K562 (cell line): ENCODE results near the gene IRAK3. TPM values are rescaled to one million over a fixed set of nuclear protein-coding genes. Genes with fewer than 3 reads are reported as not detected.

Experiments used
- HCFC1 ChIP-seq: IDR thresholded peaks from 2 replicates; pipeline ENCODE4 v1.6.1; 2012; ENCODE audit warnings: low read depth, low read length, improper control_type of control experiment
- JUN ChIP-seq, 2 experiments: sonication (generic) in 1 of 2; formaldehyde crosslinking in 1 of 2; IDR thresholded peaks; 2 replicates each; pipeline versions ENCODE4 v1.6.1 to v1.8.0; 2012 to 2022; ENCODE audit warnings: borderline replicate concordance in 2 of 2, mild to moderate bottlenecking in 2 of 2, improper control_type of control experiment in 1 of 2, low read depth in 1 of 2, low read length in 1 of 2, missing genetic modification reagents in 1 of 2
- L3MBTL2 ChIP-seq: fragments of 450-650 bp; IDR thresholded peaks from 2 replicates; pipeline ENCODE4 v1.6.1; 2016; ENCODE audit warnings: mild to moderate bottlenecking, moderate library complexity
- MAFG ChIP-seq: fragments of 450-650 bp; conservative IDR thresholded peaks from 2 replicates; pipeline ENCODE4 v1.6.1; 2016; ENCODE audit warnings: missing genetic modification characterization, missing compliant biosample characterization
- MTA3 ChIP-seq: fragments of 450-650 bp; formaldehyde crosslinking; IDR thresholded peaks from 2 replicates; pipeline ENCODE4 v1.6.1; 2017; ENCODE audit warnings: mild to moderate bottlenecking, borderline replicate concordance
- RAD21 ChIP-seq, 2 experiments: fragments of 250-450 bp in 1 of 2; fragments of 450-650 bp in 1 of 2; sonication (Bioruptor Pico) in 1 of 2; formaldehyde crosslinking in 1 of 2; IDR thresholded peaks in 1 of 2; conservative IDR thresholded peaks in 1 of 2; 2 replicates each; pipeline versions ENCODE4 v1.4.0 to v1.8.0; 2020 to 2022; ENCODE audit warnings: mild to moderate bottlenecking in 2 of 2, moderate library complexity in 1 of 2
- SMAD4 ChIP-seq: fragments of 250-450 bp; sonication (Bioruptor Pico); conservative IDR thresholded peaks from 2 replicates; pipeline ENCODE4 v1.8.0; 2021; ENCODE audit warnings: inconsistent platforms, mild to moderate bottlenecking, moderate library complexity
- SRSF3 ChIP-seq: fragments of 200-400 bp; formaldehyde crosslinking; IDR thresholded peaks from 2 replicates; pipeline ENCODE4 v1.6.1; 2016; ENCODE audit warnings: mild to moderate bottlenecking, low read length, moderate library complexity; ENCODE audit not compliant: insufficient read depth
- ZNF197 ChIP-seq: fragments of 200-800 bp; sonication (Bioruptor generic); IDR thresholded peaks from 2 replicates; pipeline ENCODE4 v1.6.1; 2016; ENCODE audit warnings: low read depth, missing genetic modification characterization, missing compliant biosample characterization
- ZNF57 ChIP-seq: fragments of 450-650 bp; formaldehyde crosslinking; IDR thresholded peaks from 2 replicates; pipeline ENCODE4 v1.4.0; 2020; ENCODE audit warnings: mild to moderate bottlenecking, moderate library complexity
- polyA plus RNA-seq, 8 experiments: library from polyadenylated mRNA; depleted of rRNA in 4 of 8; stranded (reverse) in 5 of 8; unstranded in 3 of 8; fragments of >200 nt; fragmentation: Nextera tagmentation in 2 of 8; fragmentation: Illumina TruSeq in 1 of 8; extraction: Ambion mirVana in 2 of 8; extraction: Trizol in 1 of 8; gene quantifications; 2 replicates each; pipeline versions ENCODE4 v1.2.1 to v1.2.3, GENCODE V29; 2011 to 2014; ENCODE audit warnings: inconsistent platforms in 1 of 8, missing spikeins in 1 of 8
- total RNA-seq, 7 experiments: library from RNA; depleted of rRNA in 6 of 7; stranded (reverse); fragments of >200 nt in 6 of 7; fragmentation: Illumina TruSeq in 2 of 7; extraction: Trizol in 2 of 7; gene quantifications; 2 replicates each; pipeline versions ENCODE4 v1.2.1 to v1.2.3, GENCODE V29; 2011 to 2021; ENCODE audit warnings: low replicate concordance in 1 of 7
- TF ChIP-seq, protein P1 (sequence below), 2 experiments: fragments of 250-450 bp in 1 of 2; fragments of 450-650 bp in 1 of 2; sonication (Bioruptor Pico) in 1 of 2; IDR thresholded peaks; 2 replicates each; pipeline versions ENCODE4 v1.6.1 to v1.8.0; 2016 to 2021; ENCODE audit warnings: mild to moderate bottlenecking in 2 of 2, moderate library complexity in 2 of 2, missing compliant biosample characterization in 1 of 2, missing genetic modification characterization in 1 of 2
- TF ChIP-seq, protein P2 (sequence below): fragments of 250-450 bp; sonication (Bioruptor Pico); IDR thresholded peaks from 2 replicates; pipeline ENCODE4 v1.8.0; 2021; ENCODE audit warnings: moderate library complexity, mild to moderate bottlenecking, inconsistent platforms
- TF ChIP-seq, protein P3 (sequence below): fragments of 250-450 bp; sonication (Bioruptor Pico); IDR thresholded peaks from 2 replicates; pipeline ENCODE4 v1.5.0; 2021
- TF ChIP-seq, protein P4 (sequence below), 2 experiments: fragments of 450-650 bp; IDR thresholded peaks; 2 replicates each; pipeline ENCODE4 v1.6.1; 2016
- TF ChIP-seq, protein P5 (sequence below), 2 experiments: fragments of 450-650 bp in 1 of 2; sonication (generic) in 1 of 2; formaldehyde crosslinking; conservative IDR thresholded peaks; 2 replicates each; pipeline versions ENCODE4 v1.4.0 to v1.8.1; 2020 to 2022; ENCODE audit warnings: mild to moderate bottlenecking in 1 of 2, missing genetic modification reagents in 1 of 2
- TF ChIP-seq, protein P6 (sequence below): sonication (generic); IDR thresholded peaks from 2 replicates; pipeline ENCODE4 v1.6.1; 2016

The IRAK3 gene
- total and polyA plus RNA-seq, 9 of the 15 experiments (the other 6 are each of a cell fraction or from before 2014, with no cell fraction given), result 0.06 to 0.09 (median 0.07) TPM; not detected in 6

DNA sequence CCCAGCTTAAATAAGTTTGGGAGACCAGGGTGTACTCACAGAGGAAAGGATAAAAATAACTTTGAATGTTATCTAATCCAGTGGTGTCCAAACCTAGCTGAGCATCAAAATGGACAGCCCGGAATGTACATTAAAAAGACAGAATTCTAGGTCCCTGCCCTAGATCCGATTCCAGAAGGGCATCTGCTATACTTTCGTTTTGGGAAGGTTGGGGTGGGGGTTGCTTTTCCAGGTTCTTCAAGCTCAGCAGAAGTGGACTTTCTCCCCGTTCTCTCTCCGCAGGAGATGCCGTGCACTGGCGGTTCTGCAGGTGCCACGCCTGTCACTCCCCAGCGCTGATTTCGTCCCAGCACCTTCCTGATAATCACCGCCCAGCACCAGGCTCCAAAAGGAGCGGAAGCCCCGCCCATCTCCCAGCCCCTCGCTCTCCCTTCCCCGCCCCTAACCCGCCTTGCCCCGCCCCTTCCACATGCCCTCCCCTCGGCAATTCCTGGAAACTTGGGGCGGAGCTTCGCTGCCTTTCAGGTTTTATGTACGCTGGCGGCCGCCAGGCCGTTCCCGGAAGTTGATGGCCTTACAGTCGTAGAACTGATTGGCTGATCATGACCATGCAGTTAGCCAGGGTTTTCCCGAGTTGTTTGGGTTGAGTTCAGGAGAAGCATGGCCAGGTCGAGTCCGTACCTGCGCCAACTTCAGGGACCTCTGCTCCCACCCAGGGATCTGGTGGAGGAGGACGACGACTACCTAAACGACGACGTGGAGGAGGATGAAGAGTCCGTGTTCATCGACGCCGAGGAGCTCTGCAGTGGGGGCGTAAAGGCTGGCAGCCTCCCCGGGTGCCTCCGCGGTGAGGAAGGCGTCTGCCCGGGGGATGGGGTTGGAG lies 113.2 kb downstream of the IRAK3 start, which contains the start of gene HELB (continued):
- TF ChIP-seq RAD21 (CRISPR knock-in tag; conservative IDR thresholded peaks at IDR 0.05 in 1 of 2, IDR thresholded peaks at IDR 0.05 in 1 of 2) (no peak), MTA3 (peak; percentile 81; the same call in 1 of the 2 replicates), MAFG (peak; percentile 60), L3MBTL2 (peak; percentile 70; the same call in 1 of the 2 replicates), SMAD4 (peak; percentile 25; the same call in 1 of the 2 replicates), ZNF57 (no peak), ZNF197 (no peak), SRSF3 (no peak), HCFC1 (0 out of 2 replicates have a peak, but pooled peaks have one; percentile 22), JUN (IDR thresholded peaks at IDR 0.05; ENCODE audit: borderline replicate concordance, low read depth, low read length) (peak; percentile 20; the same call in 1 of the 2 replicates), JUN (CRISPR knock-in tag; IDR thresholded peaks at IDR 0.05; ENCODE audit: borderline replicate concordance) (no peak)
- TF ChIP-seq, protein P1, sequence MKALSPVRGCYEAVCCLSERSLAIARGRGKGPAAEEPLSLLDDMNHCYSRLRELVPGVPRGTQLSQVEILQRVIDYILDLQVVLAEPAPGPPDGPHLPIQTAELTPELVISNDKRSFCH (CRISPR knock-in tag; IDR thresholded peaks at IDR 0.05), result no peak
- TF ChIP-seq, protein P1 (tag; IDR thresholded peaks at IDR 0.05), result 0 out of 2 replicates have a peak, but pooled peaks have one; percentile 38
- TF ChIP-seq, protein P2, sequence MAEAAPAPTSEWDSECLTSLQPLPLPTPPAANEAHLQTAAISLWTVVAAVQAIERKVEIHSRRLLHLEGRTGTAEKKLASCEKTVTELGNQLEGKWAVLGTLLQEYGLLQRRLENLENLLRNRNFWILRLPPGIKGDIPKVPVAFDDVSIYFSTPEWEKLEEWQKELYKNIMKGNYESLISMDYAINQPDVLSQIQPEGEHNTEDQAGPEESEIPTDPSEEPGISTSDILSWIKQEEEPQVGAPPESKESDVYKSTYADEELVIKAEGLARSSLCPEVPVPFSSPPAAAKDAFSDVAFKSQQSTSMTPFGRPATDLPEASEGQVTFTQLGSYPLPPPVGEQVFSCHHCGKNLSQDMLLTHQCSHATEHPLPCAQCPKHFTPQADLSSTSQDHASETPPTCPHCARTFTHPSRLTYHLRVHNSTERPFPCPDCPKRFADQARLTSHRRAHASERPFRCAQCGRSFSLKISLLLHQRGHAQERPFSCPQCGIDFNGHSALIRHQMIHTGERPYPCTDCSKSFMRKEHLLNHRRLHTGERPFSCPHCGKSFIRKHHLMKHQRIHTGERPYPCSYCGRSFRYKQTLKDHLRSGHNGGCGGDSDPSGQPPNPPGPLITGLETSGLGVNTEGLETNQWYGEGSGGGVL (CRISPR knock-in tag), result no peak
- TF ChIP-seq, protein P3, sequence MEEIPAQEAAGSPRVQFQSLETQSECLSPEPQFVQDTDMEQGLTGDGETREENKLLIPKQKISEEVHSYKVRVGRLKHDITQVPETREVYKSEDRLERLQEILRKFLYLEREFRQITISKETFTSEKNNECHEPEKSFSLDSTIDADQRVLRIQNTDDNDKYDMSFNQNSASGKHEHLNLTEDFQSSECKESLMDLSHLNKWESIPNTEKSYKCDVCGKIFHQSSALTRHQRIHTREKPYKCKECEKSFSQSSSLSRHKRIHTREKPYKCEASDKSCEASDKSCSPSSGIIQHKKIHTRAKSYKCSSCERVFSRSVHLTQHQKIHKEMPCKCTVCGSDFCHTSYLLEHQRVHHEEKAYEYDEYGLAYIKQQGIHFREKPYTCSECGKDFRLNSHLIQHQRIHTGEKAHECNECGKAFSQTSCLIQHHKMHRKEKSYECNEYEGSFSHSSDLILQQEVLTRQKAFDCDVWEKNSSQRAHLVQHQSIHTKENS (CRISPR knock-in tag), result no peak
- TF ChIP-seq, protein P4, sequence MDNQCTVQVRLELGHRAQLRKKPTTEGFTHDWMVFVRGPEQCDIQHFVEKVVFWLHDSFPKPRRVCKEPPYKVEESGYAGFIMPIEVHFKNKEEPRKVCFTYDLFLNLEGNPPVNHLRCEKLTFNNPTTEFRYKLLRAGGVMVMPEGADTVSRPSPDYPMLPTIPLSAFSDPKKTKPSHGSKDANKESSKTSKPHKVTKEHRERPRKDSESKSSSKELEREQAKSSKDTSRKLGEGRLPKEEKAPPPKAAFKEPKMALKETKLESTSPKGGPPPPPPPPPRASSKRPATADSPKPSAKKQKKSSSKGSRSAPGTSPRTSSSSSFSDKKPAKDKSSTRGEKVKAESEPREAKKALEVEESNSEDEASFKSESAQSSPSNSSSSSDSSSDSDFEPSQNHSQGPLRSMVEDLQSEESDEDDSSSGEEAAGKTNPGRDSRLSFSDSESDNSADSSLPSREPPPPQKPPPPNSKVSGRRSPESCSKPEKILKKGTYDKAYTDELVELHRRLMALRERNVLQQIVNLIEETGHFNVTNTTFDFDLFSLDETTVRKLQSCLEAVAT (IDR thresholded peaks at IDR 0.05), result peak in 1 of 2 experiments; percentile 38; a peak in 1 of 4 replicates
- TF ChIP-seq, protein P5, sequence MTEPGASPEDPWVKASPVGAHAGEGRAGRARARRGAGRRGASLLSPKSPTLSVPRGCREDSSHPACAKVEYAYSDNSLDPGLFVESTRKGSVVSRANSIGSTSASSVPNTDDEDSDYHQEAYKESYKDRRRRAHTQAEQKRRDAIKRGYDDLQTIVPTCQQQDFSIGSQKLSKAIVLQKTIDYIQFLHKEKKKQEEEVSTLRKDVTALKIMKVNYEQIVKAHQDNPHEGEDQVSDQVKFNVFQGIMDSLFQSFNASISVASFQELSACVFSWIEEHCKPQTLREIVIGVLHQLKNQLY (CRISPR knock-in tag; conservative IDR thresholded peaks at IDR 0.05), result no peak
- TF ChIP-seq, protein P6, sequence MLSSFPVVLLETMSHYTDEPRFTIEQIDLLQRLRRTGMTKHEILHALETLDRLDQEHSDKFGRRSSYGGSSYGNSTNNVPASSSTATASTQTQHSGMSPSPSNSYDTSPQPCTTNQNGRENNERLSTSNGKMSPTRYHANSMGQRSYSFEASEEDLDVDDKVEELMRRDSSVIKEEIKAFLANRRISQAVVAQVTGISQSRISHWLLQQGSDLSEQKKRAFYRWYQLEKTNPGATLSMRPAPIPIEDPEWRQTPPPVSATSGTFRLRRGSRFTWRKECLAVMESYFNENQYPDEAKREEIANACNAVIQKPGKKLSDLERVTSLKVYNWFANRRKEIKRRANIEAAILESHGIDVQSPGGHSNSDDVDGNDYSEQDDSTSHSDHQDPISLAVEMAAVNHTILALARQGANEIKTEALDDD, result peak; percentile 36
